Mammary epithelial cell (primary cell): ENCODE results near the gene PSMC2.

Experiments
- CTCF ChIP-seq, 2 donors: IDR thresholded peaks in 1 of 2; conservative IDR thresholded peaks in 1 of 2; 2 replicates each; pipeline ENCODE4 v1.5.1; 2011 to 2012; ENCODE audit warnings: inconsistent platforms in 2 of 2, low read length in 2 of 2, mild to moderate bottlenecking in 2 of 2, control low read depth in 1 of 2, low read depth in 1 of 2; ENCODE audit not compliant: insufficient read depth in 1 of 2; ENCODE audit errors: extremely low read depth in 1 of 2
- EZH2 ChIP-seq: IDR thresholded peaks from 2 replicates; pipeline ENCODE4 v1.6.1; 2012; ENCODE audit warnings: low read length, inconsistent platforms, borderline replicate concordance

- TF ChIP-seq CTCF (conservative IDR thresholded peaks at IDR 0.05 in 1 of 2, IDR thresholded peaks at IDR 0.05 in 1 of 2; ENCODE audit: extremely low read depth in 1 of 2, insufficient read depth in 1 of 2, low read depth in 1 of 2, low read length in 2 of 2) (no peak), EZH2 (no peak)
These were observed 39.8 kb upstream of the PSMC2 start for GRCh38 chr7:103307503-103308231.
